CD4-positive, CD25-positive, alpha-beta regulatory T cell (primary cell): ENCODE data around the gene FCRLA. TPM values are rescaled to one million over a fixed set of nuclear protein-coding genes. Genes with fewer than 3 reads are reported as not detected.

Experiments
- ATAC-seq, 2 donors: fragments of 150-1000 bp; cut with Tn5 transposase; one replicate each; pipeline ENCODE4 v1.10.0; 2021; ENCODE audit warnings: low read depth in 2 of 2, moderate number of reproducible peaks in 2 of 2, moderate library complexity in 1 of 2
- DNase-seq, 3 donors: peaks; one replicate each; pipeline versions ENCODE4 v3.0.0 to v3.0.0-alpha.2; 2012 to 2022; ENCODE audit warnings: mixed read lengths in 1 of 3
- H3K27ac ChIP-seq: one replicate; pipeline ENCODE4 v1.7.0; 2013; ENCODE audit warnings: mild to moderate bottlenecking, low read length; ENCODE audit not compliant: insufficient read depth, poor library complexity, severe bottlenecking
- H3K27me3 ChIP-seq: one replicate; pipeline ENCODE4 v1.7.0; 2013; ENCODE audit warnings: low read length; ENCODE audit not compliant: control insufficient read depth, insufficient read depth
- H3K36me3 ChIP-seq: one replicate; pipeline ENCODE4 v1.7.0; 2013; ENCODE audit warnings: mild to moderate bottlenecking, low read length, moderate library complexity; ENCODE audit not compliant: control insufficient read depth, insufficient read depth
- H3K4me1 ChIP-seq: 2 replicates; pipeline ENCODE4 v1.7.0; 2013; ENCODE audit warnings: mild to moderate bottlenecking, low read length; ENCODE audit not compliant: insufficient read depth, control insufficient read depth, poor library complexity, severe bottlenecking
- H3K4me3 ChIP-seq: one replicate; pipeline ENCODE4 v1.7.0; 2013; ENCODE audit warnings: low read depth, mild to moderate bottlenecking, low read length, moderate library complexity
- H3K9me3 ChIP-seq, 2 experiments: 1 replicate in 1 of 2; 2 replicates in 1 of 2; pipeline ENCODE4 v1.7.0; 2013; ENCODE audit warnings: low read length in 2 of 2, mild to moderate bottlenecking in 1 of 2, moderate library complexity in 1 of 2; ENCODE audit not compliant: control insufficient read depth in 2 of 2
- H3K27ac Mint-ChIP-seq, 3 donors: one replicate each; pipeline ENCODE4 v1.8.0; 2020 to 2022; ENCODE audit warnings: mild to moderate bottlenecking in 3 of 3, mixed read lengths in 3 of 3, moderate library complexity in 2 of 3
- H3K27me3 Mint-ChIP-seq: one replicate; pipeline ENCODE4 v1.8.0; 2022; ENCODE audit warnings: mild to moderate bottlenecking, mixed read lengths
- H3K36me3 Mint-ChIP-seq: one replicate; pipeline ENCODE4 v1.8.0; 2020; ENCODE audit warnings: mixed read lengths
- H3K4me1 Mint-ChIP-seq, 4 donors: one replicate each; pipeline ENCODE4 v1.8.0; 2020 to 2022; ENCODE audit warnings: mixed read lengths in 4 of 4, mild to moderate bottlenecking in 1 of 4
- H3K4me3 Mint-ChIP-seq, 4 donors: one replicate each; pipeline ENCODE4 v1.8.0; 2020 to 2022; ENCODE audit warnings: mild to moderate bottlenecking in 4 of 4, mixed read lengths in 4 of 4, moderate library complexity in 3 of 4
- H3K9me3 Mint-ChIP-seq, 7 donors: one replicate each; pipeline ENCODE4 v1.8.0; 2020 to 2022; ENCODE audit warnings: mixed read lengths in 7 of 7, mild to moderate bottlenecking in 3 of 7, moderate library complexity in 2 of 7
- polyA plus RNA-seq, 4 donors: library from polyadenylated mRNA; unstranded; fragments of 300-500 nt; fragmentation: Illumina TruSeq; gene quantifications; one replicate each; pipeline ENCODE4 v1.2.3, GENCODE V29; 2021
- total RNA-seq: library from RNA; stranded (reverse); gene quantifications from one replicate; pipeline ENCODE4 v1.2.3, GENCODE V29; 2022

FCRLA gene
- total and polyA plus RNA-seq, 5 donors from 2014 or later = 0.51 to 2.1 (median 0.51) TPM; not detected in 2

GRCh38 chr1:161749509-161750407, 42.7 kb downstream of the FCRLA start, which contains the start of gene DUSP12:
TSS of gene DUSP12 (plus strand) at chr1:161749786. CDS start at chr1:161749802, 16 bp downstream.
- Mint-ChIP-seq H3K27ac (peak within 1 kb of the TSS; percentile 95 to 98 (median 95)), H3K9me3 (peaks cover 0 to 2% (median 0%) of the 10 kb centered on the region in 7 donors), H3K36me3 (peaks cover 13% of the 10 kb centered on the region), H3K4me3 (peak within 1 kb of the TSS; percentile 94 to 99 (median 98)), H3K4me1 (peaks cover 0 to 40% (median 29%) of the 10 kb centered on the region in 4 donors), H3K27me3 (peaks cover 31% of the 10 kb centered on the region)
- H3K27ac ChIP-seq = peak within 1 kb of the TSS; percentile 77
- peak; percentile 98 to 99 for ATAC-seq
- peaks cover 31% of the 10 kb centered on the region for H3K36me3 ChIP-seq
- no peaks in the 10 kb centered on the region for H3K9me3 ChIP-seq
- peaks cover 4% of the 10 kb centered on the region for H3K27me3 ChIP-seq
- DNase-seq = peak; percentile 73 to 92 (median 82)
- peaks cover 23% of the 10 kb centered on the region for H3K4me1 ChIP-seq
- H3K4me3 ChIP-seq = peak within 1 kb of the TSS; percentile 92

GRCh38 chr1:161763522-161764098, 56.6 kb downstream of the FCRLA start:
- H3K4me3 ChIP-seq = peak overlapping the region; percentile 38
- Mint-ChIP-seq H3K4me1 (peaks cover 18 to 43% (median 30%) of the 10 kb centered on the region in 4 donors), H3K4me3 (peak overlapping the region; percentile 76 to 86 (median 78)), H3K27ac (peak overlapping the region in 2 of 3 donors; percentile 66 to 86), H3K36me3 (peaks cover 6% of the 10 kb centered on the region), H3K9me3 (peaks cover 0 to 4% (median 0%) of the 10 kb centered on the region in 7 donors), H3K27me3 (peaks cover 5% of the 10 kb centered on the region)
- peaks cover 2% of the 10 kb centered on the region for H3K36me3 ChIP-seq
- H3K27me3 ChIP-seq = no peaks in the 10 kb centered on the region
- ATAC-seq (peak; percentile 61 to 67), DNase-seq (peak; percentile 24 to 76 (median 54))
- no peaks in the 10 kb centered on the region for H3K9me3 ChIP-seq
- no peak overlapping the region for H3K27ac ChIP-seq
- H3K4me1 ChIP-seq = peaks cover 31% of the 10 kb centered on the region

Other genes with a start within 250 kb of the FCRLA start
- gene FCGR2A, start 201.8 kb upstream of the FCRLA start, total RNA-seq = not detected
- under 1 TPM in 2 of 4 donors, not detected in 2; 0.17 to 0.76 TPM for gene FCGR2A, start 201.8 kb upstream of the FCRLA start, polyA plus RNA-seq
- not detected for gene HSPA6, start 182.7 kb upstream of the FCRLA start, total RNA-seq
- not detected for gene HSPA6, start 182.7 kb upstream of the FCRLA start, polyA plus RNA-seq
- gene FCGR3A, start 157.4 kb upstream of the FCRLA start, total RNA-seq = not detected
- gene FCGR3A, start 157.4 kb upstream of the FCRLA start, polyA plus RNA-seq = under 1 TPM in 3 of 4 donors, not detected in 1; 0.52 to 0.83 (median 0.79) TPM
- not detected for gene FCGR3B, start 76.1 kb upstream of the FCRLA start, total RNA-seq
- not detected for gene FCGR3B, start 76.1 kb upstream of the FCRLA start, polyA plus RNA-seq
- 1.2 TPM for gene FCGR2B, start 44.1 kb upstream of the FCRLA start, total RNA-seq
- under 1 TPM in 2 of 4 donors, not detected in 2; 0.16 to 0.53 TPM for gene FCGR2B, start 44.1 kb upstream of the FCRLA start, polyA plus RNA-seq
- gene FCRLB, start 14.3 kb downstream of the FCRLA start, total RNA-seq = not detected
- under 1 TPM; 0.25 to 0.63 (median 0.51) TPM for gene FCRLB, start 14.3 kb downstream of the FCRLA start, polyA plus RNA-seq
- 15.2 TPM for gene DUSP12, start 42.6 kb downstream of the FCRLA start, total RNA-seq
- gene DUSP12, start 42.6 kb downstream of the FCRLA start, polyA plus RNA-seq = 10 to 100 TPM; 53.9 to 69.9 (median 60.9) TPM
- gene ATF6, start 59.1 kb downstream of the FCRLA start, total RNA-seq = 17.8 TPM
- 10 to 100 TPM; 13.5 to 16.5 (median 14.9) TPM for gene ATF6, start 59.1 kb downstream of the FCRLA start, polyA plus RNA-seq